ENCODE results near the gene POU3F1.

POU3F1 gene

GRCh38 chr1:38046333-38046883 is at the start of gene POU3F1:
TSS of gene POU3F1 (minus strand) at chr1:38046793. CDS start at chr1:38046743, 50 bp downstream.
- TF ChIP-seq CTCF (IDR thresholded peaks at IDR 0.05; ENCODE audit: borderline replicate concordance, control extremely low read depth, extremely low read depth, insufficient read depth, missing control alignments): no peak
- DNase-seq (ENCODE audit: low spot score): no peak
- in situ Hi-C loops (cut with MboI; ENCODE audit: low sequenced_read_pairs, unreplicated experiment): loop anchor here (25.0 kb wide), 1 partner anchor 766 kb away; no protein-coding TSS in a partner anchor

- in situ Hi-C loops (cut with MboI; ENCODE audit: low sequenced_read_pairs, unreplicated experiment): no loop called here
- no peak for DNase-seq (ENCODE audit: low spot score)
Measured at GRCh38 chr1:38095454-38095931, 48.9 kb upstream of the POU3F1 start.

GRCh38 chr1:38094711-38095290 is 48.2 kb upstream of the POU3F1 start:
- DNase-seq (ENCODE audit: low spot score): no peak
- no peak for TF ChIP-seq CTCF (IDR thresholded peaks at IDR 0.05; ENCODE audit: borderline replicate concordance, control extremely low read depth, extremely low read depth, insufficient read depth, missing control alignments)
- in situ Hi-C loops (cut with MboI; ENCODE audit: low sequenced_read_pairs, unreplicated experiment): no loop called here

More at GRCh38 chr1:38095454-38095931, 48.9 kb upstream of the POU3F1 start:
- no peak for TF ChIP-seq CTCF (IDR thresholded peaks at IDR 0.05; ENCODE audit: borderline replicate concordance, control extremely low read depth, extremely low read depth, insufficient read depth, missing control alignments)

GRCh38 chr1:38093569-38094520 is 47.3 kb upstream of the POU3F1 start:
- TF ChIP-seq CTCF (IDR thresholded peaks at IDR 0.05; ENCODE audit: borderline replicate concordance, control extremely low read depth, extremely low read depth, insufficient read depth, missing control alignments): no peak
- no peak for DNase-seq (ENCODE audit: low spot score)
- in situ Hi-C loops (cut with MboI; ENCODE audit: low sequenced_read_pairs, unreplicated experiment): no loop called here

- DNase-seq (ENCODE audit: low spot score): no peak
- TF ChIP-seq CTCF (IDR thresholded peaks at IDR 0.05; ENCODE audit: borderline replicate concordance, control extremely low read depth, extremely low read depth, insufficient read depth, missing control alignments): no peak
- in situ Hi-C loops (cut with MboI; ENCODE audit: low sequenced_read_pairs, unreplicated experiment): no loop called here
Measured at GRCh38 chr1:38092256-38092655, 45.7 kb upstream of the POU3F1 start.

- DNase-seq (ENCODE audit: low spot score): no peak
- in situ Hi-C loops (cut with MboI; ENCODE audit: low sequenced_read_pairs, unreplicated experiment): no loop called here
- no peak for TF ChIP-seq CTCF (IDR thresholded peaks at IDR 0.05; ENCODE audit: borderline replicate concordance, control extremely low read depth, extremely low read depth, insufficient read depth, missing control alignments)
Measured at GRCh38 chr1:38090796-38091195, 44.2 kb upstream of the POU3F1 start.

All from GM13976 (cell line).